IMR-90 (cell line): Measurements from ENCODE around the gene USP30.

ENCODE experiments used
- CEBPB ChIP-seq: IDR thresholded peaks from 2 replicates; pipeline ENCODE4 v1.6.1; 2012; ENCODE audit warnings: low read depth, low read length, improper control_type of control experiment
- CHD1 ChIP-seq: IDR thresholded peaks from 2 replicates; pipeline ENCODE4 v1.6.1; 2012; ENCODE audit warnings: low read depth, low read length, improper control_type of control experiment
- CTCF ChIP-seq: conservative IDR thresholded peaks from 2 replicates; pipeline ENCODE4 v1.5.1; 2012; ENCODE audit warnings: mild to moderate bottlenecking, low read depth, low read length, improper control_type of control experiment
- ELK1 ChIP-seq: fragments of 150-350 bp; IDR thresholded peaks from 2 replicates; pipeline ENCODE4 v1.6.1; 2016; ENCODE audit warnings: low read depth, mild to moderate bottlenecking, low read length, moderate library complexity, borderline replicate concordance
- FOS ChIP-seq: fragments of 150-350 bp; IDR thresholded peaks from 2 replicates; pipeline ENCODE4 v1.6.1; 2016; ENCODE audit warnings: low read depth, low read length
- MAFK ChIP-seq: IDR thresholded peaks from 2 replicates; pipeline ENCODE4 v1.6.1; 2012; ENCODE audit warnings: low read depth, low read length, improper control_type of control experiment
- MAZ ChIP-seq: IDR thresholded peaks from 2 replicates; pipeline ENCODE4 v1.6.1; 2012; ENCODE audit warnings: low read depth, mild to moderate bottlenecking, low read length, improper control_type of control experiment, moderate library complexity, borderline replicate concordance
- MXI1 ChIP-seq: IDR thresholded peaks from 2 replicates; pipeline ENCODE4 v1.6.1; 2012; ENCODE audit warnings: low read depth, mild to moderate bottlenecking, low read length, moderate library complexity, borderline replicate concordance
- POLR2A ChIP-seq: IDR thresholded peaks from 2 replicates; pipeline ENCODE4 v1.6.1; 2012; ENCODE audit warnings: mild to moderate bottlenecking, low read depth, low read length
- RAD21 ChIP-seq: IDR thresholded peaks from 2 replicates; pipeline ENCODE4 v1.6.1; 2012; ENCODE audit warnings: low read length, improper control_type of control experiment
- RFX5 ChIP-seq: IDR thresholded peaks from 2 replicates; pipeline ENCODE4 v1.8.0; 2012; ENCODE audit warnings: low read depth, mild to moderate bottlenecking, low read length, moderate library complexity
- SMC3 ChIP-seq: fragments of 150-350 bp; IDR thresholded peaks from 2 replicates; pipeline ENCODE4 v1.6.1; 2016; ENCODE audit warnings: low read depth, mild to moderate bottlenecking, antibody characterized with exemption, low read length, moderate library complexity

- TF ChIP-seq CTCF (no peak), POLR2A (no peak), CEBPB (no peak), FOS (no peak), SMC3 (no peak), RAD21 (no peak), CHD1 (no peak), MAZ (no peak), MXI1 (no peak), ELK1 (no peak), RFX5 (no peak), MAFK (no peak)
Measured at GRCh38 chr12:109100741-109101140, 48.4 kb downstream of the USP30 start.
